Stimulated activated CD4-positive, alpha-beta T cell treated with anti-CD3 and anti-CD28 coated beads, Interleukin-4, amount 100 ng/mL, for 1 hour (primary cell): Measurements from ENCODE around the gene TMEM95.

ENCODE experiments used
- DNase-seq: peaks from one replicate; pipeline ENCODE4 v3.0.0-alpha.2; 2020

Gene TMEM95

DNA sequence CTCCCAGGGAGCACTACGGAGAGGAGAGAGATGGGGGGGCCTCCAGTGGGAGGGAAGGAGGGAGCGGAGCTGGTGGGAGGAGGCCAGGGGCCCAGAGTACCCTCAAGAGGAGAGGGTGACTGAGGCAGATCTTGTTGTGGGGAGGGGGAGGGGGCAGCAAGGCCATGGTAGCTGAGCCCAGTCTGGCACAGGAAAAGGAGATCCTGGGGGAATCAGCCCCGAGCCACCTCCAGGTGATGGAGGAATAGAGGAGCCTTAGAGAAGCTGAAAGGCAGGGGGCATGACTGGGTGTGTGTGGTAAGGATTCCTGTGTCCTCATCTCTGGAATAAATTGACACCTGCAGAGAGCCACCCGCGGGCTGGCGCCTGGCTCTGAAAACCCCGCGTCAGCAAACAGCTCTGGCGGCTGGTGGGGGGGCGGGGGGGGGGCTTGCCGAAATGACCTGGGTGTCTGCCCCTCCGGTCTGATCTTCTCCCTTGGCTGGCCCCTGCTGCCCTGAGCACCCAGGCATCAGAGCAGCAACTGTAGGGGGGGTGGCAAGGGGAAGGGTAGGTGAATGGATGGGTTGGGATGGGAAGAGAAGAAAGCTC lies 51.4 kb downstream of the TMEM95 start:
- DNase-seq, result no peak
